ENCODE results near the gene PPP3CA. TPM values are rescaled to one million over a fixed set of nuclear protein-coding genes. Genes with fewer than 3 reads are reported as not detected.

Gene PPP3CA
- total RNA-seq, 1 donor from 2014 or later: 38.4 TPM

DNA sequence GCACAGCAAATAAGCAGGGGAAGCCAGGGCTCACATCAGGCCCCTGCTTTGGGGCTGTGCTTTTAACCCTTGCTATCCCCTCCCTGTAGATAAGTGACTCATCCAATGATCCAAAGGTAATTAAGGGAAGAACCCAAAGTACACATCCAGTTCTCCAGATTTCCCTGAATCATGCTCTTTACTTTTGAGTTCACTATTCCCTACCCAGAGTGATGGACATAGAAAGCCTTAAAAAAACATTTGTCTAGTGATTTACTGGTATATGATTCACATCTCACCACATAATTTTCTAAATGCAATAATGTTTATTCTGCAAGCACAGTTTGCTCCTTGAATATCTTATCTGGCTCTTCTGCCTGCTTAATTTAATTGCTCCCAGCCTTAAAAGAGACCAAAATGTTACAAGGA, 136.2 kb downstream of the PPP3CA start:
- Histone ChIP-seq H2AFZ (replicated peaks) (no peak overlapping the region), H3K79me2 (ENCODE audit: low read depth) (peaks cover 40% of the 10 kb centered on the region), H4K20me1 (ENCODE audit: low read depth) (no peaks in the 10 kb centered on the region), H3K36me3 (no peaks in the 10 kb centered on the region), H3K4me1 (peaks cover 9% of the 10 kb centered on the region), H3K27ac (no peak overlapping the region), H3K27me3 (no peaks in the 10 kb centered on the region), H3K9ac (no peak overlapping the region), H3K4me3 (no peak overlapping the region), H3F3A (ENCODE audit: low read depth) (no peaks in the 10 kb centered on the region), H3K9me3 (ENCODE audit: low read depth) (no peaks in the 10 kb centered on the region), H3K4me2 (no peak overlapping the region)
- no peaks in the 10 kb centered on the region for H3K9me3 Mint-ChIP-seq
- no peak for TF ChIP-seq EZH2 (IDR thresholded peaks at IDR 0.05)
- TF ChIP-seq, protein P1, sequence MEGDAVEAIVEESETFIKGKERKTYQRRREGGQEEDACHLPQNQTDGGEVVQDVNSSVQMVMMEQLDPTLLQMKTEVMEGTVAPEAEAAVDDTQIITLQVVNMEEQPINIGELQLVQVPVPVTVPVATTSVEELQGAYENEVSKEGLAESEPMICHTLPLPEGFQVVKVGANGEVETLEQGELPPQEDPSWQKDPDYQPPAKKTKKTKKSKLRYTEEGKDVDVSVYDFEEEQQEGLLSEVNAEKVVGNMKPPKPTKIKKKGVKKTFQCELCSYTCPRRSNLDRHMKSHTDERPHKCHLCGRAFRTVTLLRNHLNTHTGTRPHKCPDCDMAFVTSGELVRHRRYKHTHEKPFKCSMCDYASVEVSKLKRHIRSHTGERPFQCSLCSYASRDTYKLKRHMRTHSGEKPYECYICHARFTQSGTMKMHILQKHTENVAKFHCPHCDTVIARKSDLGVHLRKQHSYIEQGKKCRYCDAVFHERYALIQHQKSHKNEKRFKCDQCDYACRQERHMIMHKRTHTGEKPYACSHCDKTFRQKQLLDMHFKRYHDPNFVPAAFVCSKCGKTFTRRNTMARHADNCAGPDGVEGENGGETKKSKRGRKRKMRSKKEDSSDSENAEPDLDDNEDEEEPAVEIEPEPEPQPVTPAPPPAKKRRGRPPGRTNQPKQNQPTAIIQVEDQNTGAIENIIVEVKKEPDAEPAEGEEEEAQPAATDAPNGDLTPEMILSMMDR (IDR thresholded peaks at IDR 0.05): no peak
- no peak for TF ChIP-seq EZH2phosphoT487 (IDR thresholded peaks at IDR 0.05)
- H3K4me3 Mint-ChIP-seq: no peak overlapping the region
- no peaks in the 10 kb centered on the region for H3K27me3 Mint-ChIP-seq (ENCODE audit: insufficient read depth, low read depth)
- H3K4me1 Mint-ChIP-seq: peaks cover 3% of the 10 kb centered on the region
- H3K36me3 Mint-ChIP-seq: no peaks in the 10 kb centered on the region
- DNase-seq (ENCODE audit: low spot score): no peak
- no peak overlapping the region for H3K27ac Mint-ChIP-seq

DNA sequence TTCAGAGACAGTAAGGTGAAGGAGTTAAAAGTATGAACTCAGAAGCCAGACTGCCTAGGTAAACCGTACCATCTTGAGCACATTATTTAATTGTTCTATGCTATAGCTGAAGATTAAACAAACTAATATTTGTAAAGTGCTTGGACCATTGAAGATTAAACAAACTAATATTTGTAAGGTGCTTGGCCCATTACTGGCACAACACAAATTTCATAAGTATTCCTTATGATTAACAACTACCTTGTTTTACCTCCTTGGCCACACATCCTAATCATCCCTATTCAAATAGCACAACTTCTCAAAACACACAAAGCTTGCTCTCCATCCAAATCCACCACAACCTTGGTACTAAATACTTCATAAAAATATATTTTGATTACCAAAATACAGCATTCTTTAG, 137.0 kb downstream of the PPP3CA start:
- Histone ChIP-seq H3K9me3 (ENCODE audit: low read depth) (no peaks in the 10 kb centered on the region), H3K4me2 (no peak overlapping the region), H3K27me3 (no peaks in the 10 kb centered on the region), H2AFZ (replicated peaks) (no peak overlapping the region), H3K9ac (no peak overlapping the region), H3F3A (ENCODE audit: low read depth) (no peaks in the 10 kb centered on the region), H4K20me1 (ENCODE audit: low read depth) (no peaks in the 10 kb centered on the region), H3K4me1 (peaks cover 9% of the 10 kb centered on the region), H3K4me3 (no peak overlapping the region), H3K27ac (no peak overlapping the region), H3K36me3 (no peaks in the 10 kb centered on the region), H3K79me2 (ENCODE audit: low read depth) (peaks cover 44% of the 10 kb centered on the region)
- Mint-ChIP-seq H3K9me3 (no peaks in the 10 kb centered on the region), H3K27ac (no peak overlapping the region), H3K27me3 (ENCODE audit: insufficient read depth, low read depth) (no peaks in the 10 kb centered on the region), H3K36me3 (no peaks in the 10 kb centered on the region), H3K4me1 (peaks cover 3% of the 10 kb centered on the region), H3K4me3 (no peak overlapping the region)
- no peak for TF ChIP-seq EZH2 (IDR thresholded peaks at IDR 0.05)
- TF ChIP-seq, protein P1 (IDR thresholded peaks at IDR 0.05): no peak
- no peak for TF ChIP-seq EZH2phosphoT487 (IDR thresholded peaks at IDR 0.05)
- DNase-seq (ENCODE audit: low spot score): no peak

DNA sequence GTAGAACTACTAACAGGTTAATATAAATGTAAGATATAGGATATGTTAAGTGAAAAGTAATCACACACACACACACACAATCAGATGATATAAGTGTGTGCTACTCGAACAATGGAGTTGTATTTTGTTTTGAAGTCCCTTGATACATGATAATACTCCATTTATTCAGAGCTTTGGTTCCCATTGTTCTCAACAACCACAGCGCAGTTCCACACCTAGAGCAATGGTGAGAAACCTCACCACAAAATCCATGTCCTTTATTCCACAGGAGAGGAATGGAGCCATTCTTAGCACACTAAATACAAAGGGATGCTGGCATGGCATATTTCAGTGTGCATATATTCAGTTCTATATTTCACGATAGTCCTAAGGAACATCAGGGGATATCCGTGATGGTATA, 139.2 kb downstream of the PPP3CA start:
- Histone ChIP-seq H3K27me3 (no peaks in the 10 kb centered on the region), H4K20me1 (ENCODE audit: low read depth) (no peaks in the 10 kb centered on the region), H3K79me2 (ENCODE audit: low read depth) (peaks cover 47% of the 10 kb centered on the region), H2AFZ (replicated peaks) (no peak overlapping the region), H3K9ac (no peak overlapping the region), H3K4me2 (no peak overlapping the region), H3F3A (ENCODE audit: low read depth) (no peaks in the 10 kb centered on the region), H3K4me3 (no peak overlapping the region), H3K27ac (no peak overlapping the region), H3K4me1 (peaks cover 9% of the 10 kb centered on the region), H3K36me3 (no peaks in the 10 kb centered on the region), H3K9me3 (ENCODE audit: low read depth) (no peaks in the 10 kb centered on the region)
- Mint-ChIP-seq H3K4me3 (no peak overlapping the region), H3K36me3 (no peaks in the 10 kb centered on the region), H3K9me3 (no peaks in the 10 kb centered on the region), H3K27ac (no peak overlapping the region), H3K27me3 (ENCODE audit: insufficient read depth, low read depth) (no peaks in the 10 kb centered on the region), H3K4me1 (peaks cover 3% of the 10 kb centered on the region)
- no peak for DNase-seq (ENCODE audit: low spot score)
- no peak for TF ChIP-seq EZH2phosphoT487 (IDR thresholded peaks at IDR 0.05)
- TF ChIP-seq, protein P1 (IDR thresholded peaks at IDR 0.05): no peak
- no peak for TF ChIP-seq EZH2 (IDR thresholded peaks at IDR 0.05)

Measured in neural progenitor cell (in vitro differentiated cells).